Peyer's patch (tissue), 4 donors: ENCODE data around the gene FRMD4A.

Experiments
- CTCF ChIP-seq, 6 experiments: fragments of 450-650 bp in 4 of 6; fragments of 200-600 bp in 2 of 6; sonication (generic) in 1 of 6; IDR thresholded peaks; one replicate each; pipeline ENCODE4 v1.5.1; 2017 to 2019; ENCODE audit warnings: antibody characterized with exemption in 6 of 6, mild to moderate bottlenecking in 3 of 6, moderate library complexity in 1 of 6
- POLR2A ChIP-seq, 2 donors: fragments of 450-650 bp; IDR thresholded peaks; one replicate each; pipeline ENCODE4 v1.5.1; 2017; ENCODE audit warnings: antibody characterized with exemption in 2 of 2, mild to moderate bottlenecking in 2 of 2, moderate library complexity in 2 of 2

GRCh38 chr10:13873196-13873595, 457.5 kb downstream of the FRMD4A start:
- TF ChIP-seq POLR2A (IDR thresholded peaks at IDR 0.05): no peak
- TF ChIP-seq CTCF (IDR thresholded peaks at IDR 0.05): no peak
